ENCODE measurements around the gene CHID1. TPM values are rescaled to one million over a fixed set of nuclear protein-coding genes. Genes with fewer than 3 reads are reported as not detected.

The CHID1 gene
- total RNA-seq, 2 donors from 2014 or later, result 39.4 to 81.4 TPM

DNA sequence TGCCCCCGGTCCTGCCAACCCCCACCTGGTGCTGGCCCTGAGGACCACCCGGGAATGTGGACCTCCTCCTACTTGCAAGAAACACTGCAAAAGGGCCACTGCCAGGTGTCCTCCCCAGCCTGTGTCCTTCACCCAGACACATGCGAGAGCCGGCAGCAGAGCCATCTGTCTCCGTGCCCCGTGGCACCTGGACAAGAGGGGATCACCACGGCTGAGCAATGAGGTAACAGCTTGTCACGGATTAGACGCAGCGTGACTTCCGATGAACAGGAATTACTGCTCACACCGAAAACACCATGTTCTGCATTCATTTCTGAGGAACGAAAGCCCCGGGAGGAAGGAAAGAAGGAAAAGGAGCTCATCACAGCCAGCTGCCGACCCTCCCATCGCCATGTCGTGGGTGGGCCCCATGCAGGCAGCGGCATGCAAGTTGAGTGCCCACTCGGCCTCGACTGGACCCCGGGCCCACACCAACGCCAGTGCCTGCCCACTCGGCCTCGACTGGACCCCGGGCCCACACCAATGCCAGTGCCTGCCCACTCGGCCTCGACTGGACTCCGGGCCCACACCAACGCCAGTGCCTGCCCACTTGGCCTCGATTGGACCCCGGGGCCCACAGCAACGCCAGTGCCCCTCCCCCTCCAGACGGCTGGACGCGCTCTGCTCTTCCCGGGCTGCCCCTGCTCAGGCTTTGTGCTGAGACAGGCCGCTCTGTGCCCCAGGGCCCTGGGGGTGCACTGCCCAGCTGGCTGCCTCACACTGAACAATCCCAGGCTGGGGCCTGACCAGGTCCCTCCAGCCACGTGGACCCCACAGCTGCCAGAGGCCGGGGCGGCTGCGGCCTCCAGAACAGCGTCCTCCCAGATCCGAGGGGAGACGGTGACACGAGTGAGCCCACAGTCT is 22.0 kb downstream of the CHID1 start:
- TF ChIP-seq, protein P1, sequence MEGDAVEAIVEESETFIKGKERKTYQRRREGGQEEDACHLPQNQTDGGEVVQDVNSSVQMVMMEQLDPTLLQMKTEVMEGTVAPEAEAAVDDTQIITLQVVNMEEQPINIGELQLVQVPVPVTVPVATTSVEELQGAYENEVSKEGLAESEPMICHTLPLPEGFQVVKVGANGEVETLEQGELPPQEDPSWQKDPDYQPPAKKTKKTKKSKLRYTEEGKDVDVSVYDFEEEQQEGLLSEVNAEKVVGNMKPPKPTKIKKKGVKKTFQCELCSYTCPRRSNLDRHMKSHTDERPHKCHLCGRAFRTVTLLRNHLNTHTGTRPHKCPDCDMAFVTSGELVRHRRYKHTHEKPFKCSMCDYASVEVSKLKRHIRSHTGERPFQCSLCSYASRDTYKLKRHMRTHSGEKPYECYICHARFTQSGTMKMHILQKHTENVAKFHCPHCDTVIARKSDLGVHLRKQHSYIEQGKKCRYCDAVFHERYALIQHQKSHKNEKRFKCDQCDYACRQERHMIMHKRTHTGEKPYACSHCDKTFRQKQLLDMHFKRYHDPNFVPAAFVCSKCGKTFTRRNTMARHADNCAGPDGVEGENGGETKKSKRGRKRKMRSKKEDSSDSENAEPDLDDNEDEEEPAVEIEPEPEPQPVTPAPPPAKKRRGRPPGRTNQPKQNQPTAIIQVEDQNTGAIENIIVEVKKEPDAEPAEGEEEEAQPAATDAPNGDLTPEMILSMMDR (IDR thresholded peaks at IDR 0.05), result no peak
- no peak for TF ChIP-seq POLR2A (IDR thresholded peaks at IDR 0.05)
- Histone ChIP-seq H3K36me3 (replicated peaks in 1 of 2; ENCODE audit: insufficient read depth in 1 of 2, low read depth in 2 of 2) (no peaks in the 10 kb centered on the region), H3K4me1 (no peaks in the 10 kb centered on the region), H3K27me3 (no peaks in the 10 kb centered on the region), H3K9me3 (no peaks in the 10 kb centered on the region), H3K27ac (no peak overlapping the region), H3K4me3 (no peak overlapping the region)
- WGBS, 2 donors, result 77 to 89% methylated on average over 18 to 39 of the region's 45 CpGs
- DNase-seq, result no peak
- intact Hi-C loops (cut with DNase I), result no loop called here
- no peak for ATAC-seq

DNA sequence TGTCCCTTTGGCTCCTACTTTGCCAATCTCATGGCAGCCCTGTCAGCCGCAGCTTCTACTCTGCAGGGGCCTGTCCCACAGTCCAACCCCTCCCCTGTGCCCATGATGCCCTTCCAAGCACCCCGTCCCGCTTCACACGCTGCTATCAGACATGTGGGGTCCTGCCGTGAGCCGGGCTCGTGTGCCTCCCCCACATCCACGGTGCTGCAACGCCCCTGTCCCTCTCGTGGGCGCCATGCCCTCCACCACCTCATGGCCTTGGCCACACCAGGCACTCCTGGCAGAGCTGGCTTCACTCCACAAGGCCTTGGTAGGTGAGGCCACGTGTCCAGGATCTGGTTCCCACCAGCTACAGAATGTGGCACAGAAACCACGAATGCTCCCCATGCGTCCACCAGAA is 23.0 kb downstream of the CHID1 start:
- no peak for TF ChIP-seq POLR2A (IDR thresholded peaks at IDR 0.05)
- TF ChIP-seq, protein P1 (IDR thresholded peaks at IDR 0.05), result no peak
- 79 to 82% methylated on average over 13 to 14 of the region's 14 CpGs for WGBS, 2 donors
- DNase-seq (no peak), ATAC-seq (no peak)
- Histone ChIP-seq H3K9me3 (no peaks in the 10 kb centered on the region), H3K27ac (no peak overlapping the region), H3K4me1 (no peaks in the 10 kb centered on the region), H3K27me3 (no peaks in the 10 kb centered on the region), H3K4me3 (no peak overlapping the region), H3K36me3 (replicated peaks in 1 of 2; ENCODE audit: insufficient read depth in 1 of 2, low read depth in 2 of 2) (no peaks in the 10 kb centered on the region)
- intact Hi-C loops (cut with DNase I), result no loop called here

DNA sequence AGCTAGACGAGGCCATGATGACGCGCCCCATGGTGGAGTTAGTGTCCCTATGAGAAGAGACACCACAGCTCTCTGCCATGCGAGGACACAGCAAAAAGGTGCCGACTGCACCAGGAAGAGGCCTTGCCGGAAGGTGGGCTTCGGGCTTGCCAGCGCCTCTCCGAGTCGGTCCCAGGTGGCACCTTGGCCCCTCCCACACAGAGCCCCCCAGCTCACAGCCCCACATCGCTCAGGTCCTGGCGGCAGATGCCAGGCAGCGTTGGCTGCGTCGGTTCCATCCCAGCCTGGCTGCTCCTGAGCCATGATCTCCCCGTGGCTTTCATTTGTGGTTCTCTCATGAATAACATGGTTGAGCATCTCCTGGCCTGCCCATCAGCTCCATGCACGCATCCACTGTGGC is 24.0 kb downstream of the CHID1 start:
- no peaks in the 10 kb centered on the region for H3K27me3 ChIP-seq
- no peaks in the 10 kb centered on the region for H3K9me3 ChIP-seq
- no peak for DNase-seq
- ATAC-seq, result no peak
- H3K27ac ChIP-seq, result no peak overlapping the region
- no peaks in the 10 kb centered on the region for H3K4me1 ChIP-seq
- no peak for TF ChIP-seq POLR2A (IDR thresholded peaks at IDR 0.05)
- TF ChIP-seq, protein P1 (IDR thresholded peaks at IDR 0.05), result no peak
- no peaks in the 10 kb centered on the region for H3K36me3 ChIP-seq (replicated peaks in 1 of 2; ENCODE audit: insufficient read depth in 1 of 2, low read depth in 2 of 2)
- WGBS, 2 donors, result 95 to 98% methylated on average over 15 to 17 of the region's 17 CpGs
- H3K4me3 ChIP-seq, result no peak overlapping the region
- intact Hi-C loops (cut with DNase I), result no loop called here

DNA sequence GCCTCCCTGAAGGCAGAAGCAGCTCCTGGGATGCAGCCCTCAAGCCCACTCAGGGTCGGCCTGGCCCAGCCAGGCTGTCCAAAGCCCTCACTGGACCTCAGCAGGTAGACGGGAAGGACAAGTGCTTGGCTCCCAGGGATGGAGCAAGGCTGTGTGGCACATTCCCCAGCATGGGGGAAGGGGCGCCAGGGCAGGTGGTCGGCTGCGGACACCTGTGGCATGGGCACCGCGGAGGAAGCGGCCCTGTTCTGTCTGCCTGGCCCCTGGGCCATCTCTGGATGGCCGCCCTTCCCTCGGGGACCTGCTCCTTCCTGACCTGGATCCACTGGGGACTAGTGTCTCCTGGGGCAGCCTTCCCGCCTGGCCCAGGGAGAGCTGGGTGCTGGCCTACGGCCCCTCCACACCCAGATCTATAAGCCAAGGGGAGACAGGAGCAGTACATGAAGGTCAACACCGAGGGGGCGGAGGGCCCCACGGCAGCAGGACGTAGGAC is 26.0 kb downstream of the CHID1 start:
- no peaks in the 10 kb centered on the region for H3K9me3 ChIP-seq
- H3K4me3 ChIP-seq, result no peak overlapping the region
- DNase-seq, result no peak
- TF ChIP-seq, protein P1 (IDR thresholded peaks at IDR 0.05), result no peak
- no peak for TF ChIP-seq POLR2A (IDR thresholded peaks at IDR 0.05)
- no peak for ATAC-seq
- no peaks in the 10 kb centered on the region for H3K36me3 ChIP-seq (replicated peaks in 1 of 2; ENCODE audit: insufficient read depth in 1 of 2, low read depth in 2 of 2)
- no peaks in the 10 kb centered on the region for H3K27me3 ChIP-seq
- H3K4me1 ChIP-seq, result no peaks in the 10 kb centered on the region
- WGBS, 2 donors, result 84 to 89% methylated on average over 9 to 10 of the region's 16 CpGs
- no peak overlapping the region for H3K27ac ChIP-seq
- intact Hi-C loops (cut with DNase I), result no loop called here

Measured in body of pancreas (tissue), 4 donors.